ENCODE measurements around the gene PRKCA. TPM values are rescaled to one million over a fixed set of nuclear protein-coding genes. Genes with fewer than 3 reads are reported as not detected.

The PRKCA gene
- total RNA-seq, 3 donors from 2014 or later (not counting 1 experiment from before 2014, with no cell fraction given): 19.6 to 29.0 (median 20.4) TPM

- no peaks in the 10 kb centered on the region for H3K9me3 ChIP-seq (ENCODE audit: control insufficient read depth, insufficient read depth, low read length)
- peak; percentile 64 for TF ChIP-seq CTCF (IDR thresholded peaks at IDR 0.05)
- Mint-ChIP-seq H3K4me3 (no peak overlapping the region), H3K4me1 (peaks cover 35 to 43% of the 10 kb centered on the region in 2 donors), H3K27ac (no peak overlapping the region), H3K27me3 (ENCODE audit: low read depth in 2 of 2) (no peaks in the 10 kb centered on the region), H3K36me3 (no peaks in the 10 kb centered on the region), H3K9me3 (no peaks in the 10 kb centered on the region)
- H3K4me1 ChIP-seq (ENCODE audit: control insufficient read depth, insufficient read depth, low read length): peaks cover 46% of the 10 kb centered on the region
- no peak overlapping the region for H3K4me3 ChIP-seq (ENCODE audit: low read length)
- no peaks in the 10 kb centered on the region for H3K36me3 ChIP-seq (ENCODE audit: control insufficient read depth, insufficient read depth, low read length)
- no peaks in the 10 kb centered on the region for H3K27me3 ChIP-seq (ENCODE audit: control insufficient read depth, insufficient read depth, low read length)
- DNase-seq: peak in 1 of 2 donors; percentile 65
- WGBS (ENCODE audit: insufficient coverage): 54% methylated on average over 3 of the region's 3 CpGs
- H3K27ac ChIP-seq (ENCODE audit: low read length): no peak overlapping the region
- ATAC-seq: peak in 1 of 3 donors; percentile 24
- intact Hi-C loops (cut with micrococcal nuclease): loop anchor here (1.0 to 5.0 kb wide), 3 partner anchors 191 to 577 kb away; no protein-coding TSS in a partner anchor
Observed at GRCh38 chr17:66715745-66716156, 413.3 kb downstream of the PRKCA start.

GRCh38 chr17:66716236-66717026 lies 414.0 kb downstream of the PRKCA start:
- Mint-ChIP-seq H3K9me3 (no peaks in the 10 kb centered on the region), H3K36me3 (no peaks in the 10 kb centered on the region), H3K27me3 (ENCODE audit: low read depth in 2 of 2) (no peaks in the 10 kb centered on the region), H3K4me1 (peaks cover 30 to 39% of the 10 kb centered on the region in 2 donors), H3K4me3 (no peak overlapping the region), H3K27ac (no peak overlapping the region)
- Histone ChIP-seq H3K27ac (ENCODE audit: low read length) (no peak overlapping the region), H3K9me3 (ENCODE audit: control insufficient read depth, insufficient read depth, low read length) (no peaks in the 10 kb centered on the region), H3K27me3 (ENCODE audit: control insufficient read depth, insufficient read depth, low read length) (no peaks in the 10 kb centered on the region), H3K36me3 (ENCODE audit: control insufficient read depth, insufficient read depth, low read length) (no peaks in the 10 kb centered on the region), H3K4me1 (ENCODE audit: control insufficient read depth, insufficient read depth, low read length) (peaks cover 44% of the 10 kb centered on the region), H3K4me3 (ENCODE audit: low read length) (no peak overlapping the region)
- WGBS (ENCODE audit: insufficient coverage): 94% methylated on average over 18 of the region's 18 CpGs
- intact Hi-C loops (cut with micrococcal nuclease): loop anchor here (5.0 kb wide), 2 partner anchors 441 to 576 kb away; no protein-coding TSS in a partner anchor
- no peak for TF ChIP-seq CTCF (IDR thresholded peaks at IDR 0.05)
- ATAC-seq (no peak), DNase-seq (no peak)

GRCh38 chr17:66717641-66718058 lies 415.2 kb downstream of the PRKCA start:
- H3K9me3 ChIP-seq (ENCODE audit: control insufficient read depth, insufficient read depth, low read length): no peaks in the 10 kb centered on the region
- no peak for TF ChIP-seq CTCF (IDR thresholded peaks at IDR 0.05)
- H3K9me3 Mint-ChIP-seq: no peaks in the 10 kb centered on the region
- H3K4me1 Mint-ChIP-seq: peaks cover 18 to 28% of the 10 kb centered on the region in 2 donors
- ATAC-seq (no peak), DNase-seq (no peak)
- no peak overlapping the region for H3K27ac ChIP-seq (ENCODE audit: low read length)
- H3K27me3 ChIP-seq (ENCODE audit: control insufficient read depth, insufficient read depth, low read length): no peaks in the 10 kb centered on the region
- 65% methylated on average over 9 of the region's 9 CpGs for WGBS (ENCODE audit: insufficient coverage)
- peaks cover 33% of the 10 kb centered on the region for H3K4me1 ChIP-seq (ENCODE audit: control insufficient read depth, insufficient read depth, low read length)
- H3K27me3 Mint-ChIP-seq (ENCODE audit: low read depth in 2 of 2): no peaks in the 10 kb centered on the region
- intact Hi-C loops (cut with micrococcal nuclease): loop anchor here (5.0 kb wide), 2 partner anchors 440 to 575 kb away; no protein-coding TSS in a partner anchor
- H3K4me3 Mint-ChIP-seq: no peak overlapping the region
- H3K27ac Mint-ChIP-seq: no peak overlapping the region
- H3K36me3 Mint-ChIP-seq: no peaks in the 10 kb centered on the region
- H3K36me3 ChIP-seq (ENCODE audit: control insufficient read depth, insufficient read depth, low read length): no peaks in the 10 kb centered on the region
- no peak overlapping the region for H3K4me3 ChIP-seq (ENCODE audit: low read length)
